Prostate gland (tissue), 2 donors: Measurements from ENCODE around the gene ZNF768. TPM values are rescaled to one million over a fixed set of nuclear protein-coding genes. Genes with fewer than 3 reads are reported as not detected.
"Not testable (repeated sequence)": the region's sequence is repeated elsewhere in the genome, so short reads cannot be mapped to it uniquely, and the experiment has no call there.

ENCODE experiments used
- DNase-seq: peaks from one replicate; pipeline ENCODE4 v3.0.0-alpha.2; 2019; ENCODE audit warnings: low spot score
- H3K27ac ChIP-seq, 2 donors: fragments of 200-600 bp; sonication (generic); 2 replicates each; pipeline ENCODE4 v1.5.1; 2017 to 2019
- H3K27me3 ChIP-seq: fragments of 200-600 bp; sonication (generic); replicated peaks from 2 replicates; pipeline ENCODE4 v1.5.1; 2019; ENCODE audit not compliant: insufficient read depth
- H3K36me3 ChIP-seq, 2 donors: fragments of 200-600 bp; sonication (generic); 1 replicate in 1 of 2; 2 replicates in 1 of 2; pipeline versions ENCODE4 v1.5.1 to v1.8.1; 2017 to 2019
- H3K4me1 ChIP-seq: fragments of 200-600 bp; sonication (generic); replicated peaks from 2 replicates; pipeline ENCODE4 v1.5.1; 2019
- H3K4me3 ChIP-seq, 2 donors: fragments of 200-600 bp; sonication (generic); 2 replicates each; pipeline ENCODE4 v1.5.1; 2017 to 2019
- H3K9me3 ChIP-seq: fragments of 200-600 bp; sonication (generic); 2 replicates; pipeline ENCODE4 v1.5.1; 2017
- CTCF ChIP-seq, 4 experiments: fragments of 200-600 bp in 2 of 4; fragments of 450-650 bp in 2 of 4; sonication (generic) in 2 of 4; IDR thresholded peaks; 1 replicate in 3 of 4; 2 replicates in 1 of 4; pipeline ENCODE4 v1.5.1; 2016 to 2019; ENCODE audit warnings: antibody characterized with exemption in 4 of 4, mild to moderate bottlenecking in 2 of 4, moderate library complexity in 2 of 4
- POLR2A ChIP-seq: fragments of 450-650 bp; IDR thresholded peaks from one replicate; pipeline ENCODE4 v1.6.1; 2016; ENCODE audit warnings: antibody characterized with exemption, mild to moderate bottlenecking
- POLR2AphosphoS5 ChIP-seq: sonication (generic); formaldehyde crosslinking; IDR thresholded peaks from one replicate; pipeline ENCODE4 v1.6.1; 2017; ENCODE audit warnings: antibody characterized with exemption
- WGBS: methylation state at CpG from one replicate; pipeline ENCODE4 v1.1.5; 2018; 5-methylcytosine and 5-hydroxymethylcytosine counted together
- intact Hi-C: fragments of 100-400 bp; cut with DNase I; formaldehyde crosslinking; loops from one replicate; pipeline ENCODE4 v1.14.2; 2022
- total RNA-seq, 2 donors: library from RNA; depleted of rRNA; stranded (reverse); fragments of >200 nt; gene quantifications; one replicate each; pipeline ENCODE4 v1.1.0, GENCODE V29; 2016

ZNF768 gene
- total RNA-seq, 2 donors from 2014 or later = 46.5 to 61.1 TPM

GRCh38 chr16:30541502-30542329, 15.3 kb upstream of the ZNF768 start:
- no peaks in the 10 kb centered on the region for H3K36me3 ChIP-seq
- TF ChIP-seq POLR2AphosphoS5 (no peak), POLR2A (no peak), CTCF (IDR thresholded peaks at IDR 0.05) (no peak)
- no peak for DNase-seq
- H3K9me3 ChIP-seq = no peaks in the 10 kb centered on the region
- intact Hi-C loops = no loop called here
- no peaks in the 10 kb centered on the region for H3K4me1 ChIP-seq
- no peak overlapping the region for H3K27ac ChIP-seq
- H3K4me3 ChIP-seq = no peak overlapping the region
- WGBS = 69% methylated on average over 10 of the region's 10 CpGs
- no peaks in the 10 kb centered on the region for H3K27me3 ChIP-seq

GRCh38 chr16:30540916-30541464, 14.6 kb upstream of the ZNF768 start:
- H3K36me3 ChIP-seq, H3K9me3 ChIP-seq, H3K27me3 ChIP-seq, H3K4me1 ChIP-seq, H3K4me3 ChIP-seq, H3K27ac ChIP-seq, intact Hi-C loops, DNase-seq: not testable (repeated sequence)
- WGBS = 75% methylated on average over 9 of the region's 9 CpGs

- DNase-seq, H3K9me3 ChIP-seq, intact Hi-C loops, H3K4me3 ChIP-seq, H3K27me3 ChIP-seq, H3K36me3 ChIP-seq, H3K4me1 ChIP-seq, H3K27ac ChIP-seq: not testable (repeated sequence)
- 91% methylated on average over 13 of the region's 13 CpGs for WGBS
Measured at GRCh38 chr16:30539986-30540526, 13.7 kb upstream of the ZNF768 start.

- DNase-seq = no peak
- Histone ChIP-seq H3K27me3 (no peaks in the 10 kb centered on the region), H3K4me3 (no peak overlapping the region), H3K9me3 (no peaks in the 10 kb centered on the region), H3K36me3 (no peaks in the 10 kb centered on the region), H3K27ac (no peak overlapping the region), H3K4me1 (peaks cover 4% of the 10 kb centered on the region)
- 91% methylated on average over 8 of the region's 8 CpGs for WGBS
- intact Hi-C loops = no loop called here
- TF ChIP-seq POLR2A (no peak), CTCF (IDR thresholded peaks at IDR 0.05) (no peak), POLR2AphosphoS5 (no peak)
Measured at GRCh38 chr16:30539000-30539964, 12.9 kb upstream of the ZNF768 start.

- H3K27me3 ChIP-seq, DNase-seq, H3K4me3 ChIP-seq, H3K36me3 ChIP-seq, H3K27ac ChIP-seq, intact Hi-C loops, H3K4me1 ChIP-seq, H3K9me3 ChIP-seq: not testable (repeated sequence)
- whole genome bisulfite sequencing = 92% methylated on average over 13 of the region's 13 CpGs
Measured at GRCh38 chr16:30536391-30537024, 10.1 kb upstream of the ZNF768 start.

- no peaks in the 10 kb centered on the region for H3K36me3 ChIP-seq
- peaks cover 10% of the 10 kb centered on the region for H3K4me1 ChIP-seq
- intact Hi-C loops = loop anchor here (2.0 kb wide), 1 partner anchor 23 kb away; the partner anchor contains the start of gene ZNF764
- 27% methylated on average over 12 of the region's 12 CpGs for WGBS
- H3K27me3 ChIP-seq = no peaks in the 10 kb centered on the region
- DNase-seq = peak; percentile 78
- TF ChIP-seq CTCF (IDR thresholded peaks at IDR 0.05) = peak; percentile 35 to 88 (median 71)
- peak; percentile 56 for TF ChIP-seq POLR2AphosphoS5
- peak; percentile 18 for TF ChIP-seq POLR2A
- peak overlapping the region; percentile 51 to 57 for H3K4me3 ChIP-seq
- H3K9me3 ChIP-seq = no peaks in the 10 kb centered on the region
- H3K27ac ChIP-seq = peak overlapping the region; percentile 90 to 94
Measured at GRCh38 chr16:30535777-30536190, 9.4 kb upstream of the ZNF768 start.
